ENCODE data around the gene CCNJ. TPM values are rescaled to one million over a fixed set of nuclear protein-coding genes. Genes with fewer than 3 reads are reported as not detected.

The CCNJ gene
- polyA plus RNA-seq, 1 of the 3 experiments (the other 2 are of a cell fraction), result 4.3 TPM

DNA sequence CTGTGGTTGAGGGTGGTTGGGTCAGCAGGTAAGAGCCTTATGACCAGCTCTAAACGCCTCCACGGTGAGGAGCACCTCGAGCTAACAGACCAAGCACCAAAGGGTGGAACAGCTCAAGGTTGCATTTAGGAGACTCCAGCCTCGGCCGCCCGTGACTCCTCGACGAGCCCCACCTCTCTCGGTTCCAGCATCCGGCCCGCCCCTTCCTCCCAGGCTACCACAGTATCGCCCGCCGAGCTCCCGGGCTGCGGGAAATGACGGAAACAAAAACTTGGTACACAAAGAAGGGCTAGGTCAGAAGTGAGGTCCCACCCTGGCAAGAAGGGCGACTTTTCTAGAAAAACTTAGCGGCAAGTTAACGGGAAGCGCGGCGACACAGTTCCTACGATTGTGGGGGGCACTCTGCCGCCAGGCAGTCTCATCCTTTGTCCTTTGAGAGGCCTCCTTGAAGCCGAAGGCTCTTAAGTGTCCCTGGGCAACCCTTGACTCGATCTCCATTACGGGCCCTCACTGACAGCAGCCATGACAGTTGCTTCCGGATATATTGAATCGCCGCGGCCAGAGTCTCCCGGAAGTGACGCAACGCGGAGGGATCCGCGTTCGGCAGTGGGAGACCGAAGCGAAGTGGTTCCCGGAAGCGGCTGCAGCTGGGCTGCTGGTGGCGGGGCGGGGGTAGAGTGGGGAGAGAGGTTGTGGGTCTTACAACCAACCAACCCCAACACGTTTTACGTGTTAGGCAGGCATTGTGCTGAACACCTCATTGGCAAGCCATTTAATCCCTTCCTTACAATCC is 46.5 kb downstream of the CCNJ start (continued):
- TF ChIP-seq TCF12 (IDR thresholded peaks at IDR 0.05) (peak; percentile 43), SMC3 (IDR thresholded peaks at IDR 0.05; ENCODE audit: low read depth, low read length) (no peak), TAF1 (IDR thresholded peaks at IDR 0.05; ENCODE audit: borderline replicate concordance, low read depth, low read length) (peak; percentile 94), GABPA (IDR thresholded peaks at IDR 0.05; ENCODE audit: low read depth) (peak; percentile 90), FOSL2 (IDR thresholded peaks at IDR 0.05; ENCODE audit: borderline replicate concordance, low read depth) (no peak), SIN3A (IDR thresholded peaks at IDR 0.05; ENCODE audit: borderline replicate concordance, low read depth, low read length) (peak; percentile 97)
- TF ChIP-seq, protein P1, sequence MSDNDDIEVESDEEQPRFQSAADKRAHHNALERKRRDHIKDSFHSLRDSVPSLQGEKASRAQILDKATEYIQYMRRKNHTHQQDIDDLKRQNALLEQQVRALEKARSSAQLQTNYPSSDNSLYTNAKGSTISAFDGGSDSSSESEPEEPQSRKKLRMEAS (IDR thresholded peaks at IDR 0.05; ENCODE audit: low read depth), result peak; percentile 80
- TF ChIP-seq, protein P2, sequence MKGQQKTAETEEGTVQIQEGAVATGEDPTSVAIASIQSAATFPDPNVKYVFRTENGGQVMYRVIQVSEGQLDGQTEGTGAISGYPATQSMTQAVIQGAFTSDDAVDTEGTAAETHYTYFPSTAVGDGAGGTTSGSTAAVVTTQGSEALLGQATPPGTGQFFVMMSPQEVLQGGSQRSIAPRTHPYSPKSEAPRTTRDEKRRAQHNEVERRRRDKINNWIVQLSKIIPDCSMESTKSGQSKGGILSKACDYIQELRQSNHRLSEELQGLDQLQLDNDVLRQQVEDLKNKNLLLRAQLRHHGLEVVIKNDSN (IDR thresholded peaks at IDR 0.05; ENCODE audit: borderline replicate concordance, low read depth), result no peak; the same call in 1 of the 2 replicates
- TF ChIP-seq, protein P3, sequence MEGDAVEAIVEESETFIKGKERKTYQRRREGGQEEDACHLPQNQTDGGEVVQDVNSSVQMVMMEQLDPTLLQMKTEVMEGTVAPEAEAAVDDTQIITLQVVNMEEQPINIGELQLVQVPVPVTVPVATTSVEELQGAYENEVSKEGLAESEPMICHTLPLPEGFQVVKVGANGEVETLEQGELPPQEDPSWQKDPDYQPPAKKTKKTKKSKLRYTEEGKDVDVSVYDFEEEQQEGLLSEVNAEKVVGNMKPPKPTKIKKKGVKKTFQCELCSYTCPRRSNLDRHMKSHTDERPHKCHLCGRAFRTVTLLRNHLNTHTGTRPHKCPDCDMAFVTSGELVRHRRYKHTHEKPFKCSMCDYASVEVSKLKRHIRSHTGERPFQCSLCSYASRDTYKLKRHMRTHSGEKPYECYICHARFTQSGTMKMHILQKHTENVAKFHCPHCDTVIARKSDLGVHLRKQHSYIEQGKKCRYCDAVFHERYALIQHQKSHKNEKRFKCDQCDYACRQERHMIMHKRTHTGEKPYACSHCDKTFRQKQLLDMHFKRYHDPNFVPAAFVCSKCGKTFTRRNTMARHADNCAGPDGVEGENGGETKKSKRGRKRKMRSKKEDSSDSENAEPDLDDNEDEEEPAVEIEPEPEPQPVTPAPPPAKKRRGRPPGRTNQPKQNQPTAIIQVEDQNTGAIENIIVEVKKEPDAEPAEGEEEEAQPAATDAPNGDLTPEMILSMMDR (IDR thresholded peaks at IDR 0.05), result no peak

DNA sequence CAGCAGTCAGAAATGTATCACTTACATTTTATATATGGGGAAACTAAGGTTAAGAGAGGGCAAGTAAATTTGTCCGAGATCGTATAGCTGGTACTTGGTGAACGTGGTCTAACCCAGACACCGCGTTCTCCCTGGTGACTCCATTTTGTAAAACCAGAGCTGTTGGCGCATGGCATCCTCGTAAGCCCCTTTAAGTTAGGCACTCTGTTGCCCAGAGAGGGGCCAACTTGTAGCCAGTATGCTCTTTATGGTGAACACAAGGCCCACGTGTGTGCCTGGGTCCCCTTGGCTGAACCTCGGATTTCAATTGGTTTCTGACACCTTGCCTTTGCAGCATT is 47.0 kb downstream of the CCNJ start:
- Histone ChIP-seq H3K27ac (ENCODE audit: low read depth in 2 of 2, low read length in 1 of 2) (peak overlapping the region; percentile 89 to 94), H3K4me2 (peak overlapping the region; percentile 78), H3K79me2 (ENCODE audit: insufficient read depth) (no peaks in the 10 kb centered on the region), H4K20me1 (ENCODE audit: insufficient read depth) (no peaks in the 10 kb centered on the region), H3K9me3 (no peaks in the 10 kb centered on the region), H3F3A (replicated peaks; ENCODE audit: insufficient read depth) (no peaks in the 10 kb centered on the region), H2AFZ (ENCODE audit: low read depth) (peak overlapping the region; percentile 98), H3K9me2 (no peaks in the 10 kb centered on the region), H3K4me1 (ENCODE audit: control insufficient read depth in 1 of 2, insufficient read depth in 2 of 2, low read depth in 1 of 2, low read length in 1 of 2) (peaks cover 0 to 4% of the 10 kb centered on the region in 2 experiments; a peak in 2 of 4 replicates), H3K4me3 (ENCODE audit: low read depth in 2 of 2, low read length in 1 of 2) (peak overlapping the region; percentile 81 to 82), H3K27me3 (ENCODE audit: insufficient read depth) (no peaks in the 10 kb centered on the region; the same call in 1 of the 2 replicates), H3K9ac (no peak overlapping the region), H3K36me3 (replicated peaks in 1 of 2; ENCODE audit: control insufficient read depth in 1 of 2, insufficient read depth in 2 of 2, low read length in 1 of 2) (no peaks in the 10 kb centered on the region)
- 76% methylated on average over 8 of the region's 9 CpGs for WGBS (ENCODE audit: low lambda C conversion rate)
- CTCF ChIA-PET, result interaction anchor here (1.5 to 1.8 kb wide), 2 partner anchors 40 to 73 kb away, joined by 6 to 8 read pairs; partner anchors contain the start of gene ZNF518A
- no peak for DNase-seq
- POLR2A ChIA-PET, result interaction anchor here (1.1 to 2.6 kb wide), 4 partner anchors 28 to 47 kb away, joined by 3 to 114 read pairs (median 9); partner anchors contain the start of genes CCNJ and ZNF518A
- TF ChIP-seq EZH2phosphoT487 (IDR thresholded peaks at IDR 0.05; ENCODE audit: borderline replicate concordance, low read depth), result no peak
- TF ChIP-seq, protein P4, sequence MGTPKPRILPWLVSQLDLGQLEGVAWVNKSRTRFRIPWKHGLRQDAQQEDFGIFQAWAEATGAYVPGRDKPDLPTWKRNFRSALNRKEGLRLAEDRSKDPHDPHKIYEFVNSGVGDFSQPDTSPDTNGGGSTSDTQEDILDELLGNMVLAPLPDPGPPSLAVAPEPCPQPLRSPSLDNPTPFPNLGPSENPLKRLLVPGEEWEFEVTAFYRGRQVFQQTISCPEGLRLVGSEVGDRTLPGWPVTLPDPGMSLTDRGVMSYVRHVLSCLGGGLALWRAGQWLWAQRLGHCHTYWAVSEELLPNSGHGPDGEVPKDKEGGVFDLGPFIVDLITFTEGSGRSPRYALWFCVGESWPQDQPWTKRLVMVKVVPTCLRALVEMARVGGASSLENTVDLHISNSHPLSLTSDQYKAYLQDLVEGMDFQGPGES (IDR thresholded peaks at IDR 0.05; ENCODE audit: low read depth, low read length), result no peak
- no peak for TF ChIP-seq RAD21 (IDR thresholded peaks at IDR 0.05; ENCODE audit: low read length)
- no peak for TF ChIP-seq RCOR1 (IDR thresholded peaks at IDR 0.05; ENCODE audit: low read length)
- TF ChIP-seq CHD2 (IDR thresholded peaks at IDR 0.05; ENCODE audit: low read length, partially characterized antibody), result no peak
- TF ChIP-seq MXI1 (IDR thresholded peaks at IDR 0.05; ENCODE audit: low read depth, low read length), result no peak
- TF ChIP-seq SIN3A (IDR thresholded peaks at IDR 0.05; ENCODE audit: borderline replicate concordance, low read depth, low read length), result no peak
- TF ChIP-seq NRF1 (IDR thresholded peaks at IDR 0.05; ENCODE audit: low read depth, low read length), result no peak
- no peak for TF ChIP-seq GATA2 (CRISPR knock-in tag; IDR thresholded peaks at IDR 0.05)
- TF ChIP-seq FOSL2 (IDR thresholded peaks at IDR 0.05; ENCODE audit: borderline replicate concordance, low read depth), result no peak
- TF ChIP-seq, protein P5, sequence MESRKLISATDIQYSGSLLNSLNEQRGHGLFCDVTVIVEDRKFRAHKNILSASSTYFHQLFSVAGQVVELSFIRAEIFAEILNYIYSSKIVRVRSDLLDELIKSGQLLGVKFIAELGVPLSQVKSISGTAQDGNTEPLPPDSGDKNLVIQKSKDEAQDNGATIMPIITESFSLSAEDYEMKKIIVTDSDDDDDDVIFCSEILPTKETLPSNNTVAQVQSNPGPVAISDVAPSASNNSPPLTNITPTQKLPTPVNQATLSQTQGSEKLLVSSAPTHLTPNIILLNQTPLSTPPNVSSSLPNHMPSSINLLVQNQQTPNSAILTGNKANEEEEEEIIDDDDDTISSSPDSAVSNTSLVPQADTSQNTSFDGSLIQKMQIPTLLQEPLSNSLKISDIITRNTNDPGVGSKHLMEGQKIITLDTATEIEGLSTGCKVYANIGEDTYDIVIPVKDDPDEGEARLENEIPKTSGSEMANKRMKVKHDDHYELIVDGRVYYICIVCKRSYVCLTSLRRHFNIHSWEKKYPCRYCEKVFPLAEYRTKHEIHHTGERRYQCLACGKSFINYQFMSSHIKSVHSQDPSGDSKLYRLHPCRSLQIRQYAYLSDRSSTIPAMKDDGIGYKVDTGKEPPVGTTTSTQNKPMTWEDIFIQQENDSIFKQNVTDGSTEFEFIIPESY (IDR thresholded peaks at IDR 0.05; ENCODE audit: borderline replicate concordance, low read depth), result no peak
- TF ChIP-seq, protein P3 (IDR thresholded peaks at IDR 0.05), result no peak
- TF ChIP-seq FOXM1 (IDR thresholded peaks at IDR 0.05; ENCODE audit: low read depth), result no peak
- TF ChIP-seq NFIC (IDR thresholded peaks at IDR 0.05; ENCODE audit: borderline replicate concordance), result no peak
- TF ChIP-seq MEF2A (IDR thresholded peaks at IDR 0.05; ENCODE audit: borderline replicate concordance, low read depth), result no peak

Measured in SK-N-SH (cell line).